ENCODE data around the gene NR2F1-AS1.

GRCh38 chr5:93407454-93407853, 173.6 kb downstream of the NR2F1-AS1 start:
- TF ChIP-seq EZH2 (IDR thresholded peaks at IDR 0.05; ENCODE audit: insufficient read depth, poor library complexity, severe bottlenecking) (no peak), EZH2phosphoT487 (IDR thresholded peaks at IDR 0.05; ENCODE audit: insufficient read depth, low read depth) (no peak)
